Ascending aorta (tissue), 2 donors: ENCODE data around the gene CHAD. TPM values are rescaled to one million over a fixed set of nuclear protein-coding genes. Genes with fewer than 3 reads are reported as not detected.

Source experiments
- DNase-seq, 2 donors: peaks; one replicate each; pipeline ENCODE4 v3.0.0-alpha.2; 2019; ENCODE audit warnings: low spot score in 2 of 2
- H3K27ac ChIP-seq, 2 donors: fragments of 200-600 bp; sonication (generic); one replicate each; pipeline ENCODE4 v1.5.1; 2016 to 2017; ENCODE audit warnings: mild to moderate bottlenecking in 1 of 2
- H3K27me3 ChIP-seq: fragments of 200-600 bp; sonication (generic); one replicate; pipeline ENCODE4 v1.5.1; 2017
- H3K36me3 ChIP-seq, 2 donors: fragments of 200-600 bp; sonication (generic); one replicate each; pipeline ENCODE4 v1.5.1; 2016
- H3K4me1 ChIP-seq, 2 donors: fragments of 200-600 bp; sonication (generic); one replicate each; pipeline ENCODE4 v1.5.1; 2016 to 2017; ENCODE audit warnings: mild to moderate bottlenecking in 1 of 2
- H3K4me3 ChIP-seq, 2 donors: fragments of 200-600 bp; sonication (generic); one replicate each; pipeline ENCODE4 v1.5.1; 2016 to 2017; ENCODE audit warnings: mild to moderate bottlenecking in 1 of 2
- H3K9me3 ChIP-seq, 2 donors: fragments of 200-600 bp; sonication (generic); one replicate each; pipeline ENCODE4 v1.5.1; 2016
- CTCF ChIP-seq, 3 experiments: fragments of 200-600 bp in 2 of 3; fragments of 450-650 bp in 1 of 3; sonication (generic) in 2 of 3; IDR thresholded peaks; one replicate each; pipeline ENCODE4 v1.5.1; 2016 to 2019; ENCODE audit warnings: antibody characterized with exemption in 3 of 3, mild to moderate bottlenecking in 1 of 3, moderate library complexity in 1 of 3
- intact Hi-C: fragments of 100-400 bp; cut with DNase I; formaldehyde crosslinking; loops from one replicate; pipeline ENCODE4 v1.15.1; 2023
- total RNA-seq: library from RNA; depleted of rRNA; stranded (reverse); fragments of >200 nt; gene quantifications from one replicate; pipeline ENCODE4 v1.1.0, GENCODE V29; 2016

The CHAD gene
- total RNA-seq, 1 donor from 2014 or later, result not detected

GRCh38 chr17:50462446-50462845 is 6.2 kb downstream of the CHAD start:
- no peak for DNase-seq
- Histone ChIP-seq H3K36me3 (peaks cover 0 to 3% of the 10 kb centered on the region in 2 donors), H3K9me3 (no peaks in the 10 kb centered on the region), H3K27me3 (no peaks in the 10 kb centered on the region), H3K4me1 (no peaks in the 10 kb centered on the region), H3K27ac (no peak overlapping the region), H3K4me3 (no peak overlapping the region)
- no peak for TF ChIP-seq CTCF (IDR thresholded peaks at IDR 0.05)
- intact Hi-C loops, result no loop called here

DNA sequence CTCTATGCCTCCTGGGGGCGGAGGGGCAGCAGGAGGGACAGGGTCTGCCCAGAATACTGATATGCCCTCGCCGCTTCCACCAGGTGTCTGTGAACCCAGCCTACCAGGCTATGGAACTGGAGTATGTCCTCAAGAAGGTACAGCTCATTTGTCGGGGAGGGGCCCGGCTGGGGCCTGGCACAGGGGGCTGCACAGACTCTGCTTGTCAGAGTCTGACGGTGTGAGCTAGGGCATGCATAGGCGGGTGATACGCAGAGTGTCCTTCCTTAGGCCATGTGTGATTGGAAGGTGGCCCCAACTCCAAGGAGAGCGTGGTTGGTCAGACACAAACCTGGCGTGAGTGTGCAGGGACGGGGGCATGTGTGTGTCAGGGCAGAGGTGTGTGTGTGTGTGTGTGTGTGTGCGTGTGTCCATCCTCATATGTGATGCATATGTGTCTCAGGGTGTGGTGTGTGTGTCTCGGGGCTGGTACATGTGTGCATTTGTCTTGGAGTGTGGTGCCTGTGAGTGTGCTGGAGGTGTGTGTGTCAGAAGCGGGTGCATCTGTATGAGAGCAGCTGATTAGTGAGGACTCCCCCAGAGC is 7.0 kb downstream of the CHAD start:
- no peak for DNase-seq
- intact Hi-C loops, result no loop called here
- no peak for TF ChIP-seq CTCF (IDR thresholded peaks at IDR 0.05)
- no peaks in the 10 kb centered on the region for H3K9me3 ChIP-seq
- no peaks in the 10 kb centered on the region for H3K4me1 ChIP-seq
- H3K27ac ChIP-seq, result no peak overlapping the region
- no peak overlapping the region for H3K4me3 ChIP-seq
- no peaks in the 10 kb centered on the region for H3K27me3 ChIP-seq
- H3K36me3 ChIP-seq, result peaks cover 0 to 3% of the 10 kb centered on the region in 2 donors

GRCh38 chr17:50460831-50461526 is 7.7 kb downstream of the CHAD start:
- no peak overlapping the region for H3K27ac ChIP-seq
- H3K9me3 ChIP-seq, result no peaks in the 10 kb centered on the region
- intact Hi-C loops, result no loop called here
- H3K4me1 ChIP-seq, result no peaks in the 10 kb centered on the region
- DNase-seq, result no peak
- peaks cover 0 to 3% of the 10 kb centered on the region in 2 donors for H3K36me3 ChIP-seq
- TF ChIP-seq CTCF (IDR thresholded peaks at IDR 0.05), result no peak
- no peak overlapping the region for H3K4me3 ChIP-seq
- H3K27me3 ChIP-seq, result no peaks in the 10 kb centered on the region

DNA sequence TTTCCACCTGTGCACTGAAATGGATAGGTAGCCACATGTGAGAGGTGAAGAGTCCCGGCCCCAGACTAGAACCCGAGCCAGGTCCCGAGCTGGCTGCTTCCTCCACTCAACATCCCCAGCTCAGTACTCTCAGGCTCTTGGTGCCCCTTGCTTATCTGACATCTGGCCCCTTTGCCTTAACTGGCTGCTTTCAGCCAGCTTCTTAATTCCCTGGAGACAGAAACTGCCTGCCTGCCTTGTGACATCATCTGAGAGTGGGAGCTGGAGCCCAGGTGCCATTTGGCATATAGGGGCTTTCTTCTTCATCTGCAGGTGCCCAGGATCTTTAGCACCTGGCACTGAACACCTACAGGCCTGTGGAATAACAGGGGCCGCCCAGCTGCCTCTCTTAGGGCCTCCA is 8.9 kb downstream of the CHAD start:
- H3K9me3 ChIP-seq, result no peaks in the 10 kb centered on the region
- H3K4me3 ChIP-seq, result no peak overlapping the region
- H3K36me3 ChIP-seq, result peaks cover 0 to 3% of the 10 kb centered on the region in 2 donors
- TF ChIP-seq CTCF (IDR thresholded peaks at IDR 0.05), result no peak
- no peak overlapping the region for H3K27ac ChIP-seq
- intact Hi-C loops, result no loop called here
- DNase-seq, result no peak
- H3K4me1 ChIP-seq, result no peaks in the 10 kb centered on the region
- H3K27me3 ChIP-seq, result no peaks in the 10 kb centered on the region

GRCh38 chr17:50458701-50459676 is 9.7 kb downstream of the CHAD start:
- Histone ChIP-seq H3K27me3 (no peaks in the 10 kb centered on the region), H3K4me3 (no peak overlapping the region), H3K27ac (no peak overlapping the region), H3K4me1 (no peaks in the 10 kb centered on the region), H3K9me3 (no peaks in the 10 kb centered on the region), H3K36me3 (peaks cover 3 to 4% of the 10 kb centered on the region in 2 donors)
- DNase-seq, result no peak
- intact Hi-C loops, result no loop called here
- TF ChIP-seq CTCF (IDR thresholded peaks at IDR 0.05), result no peak
